Natural killer cell (primary cell): Measurements from ENCODE around the gene HERC6. TPM values are rescaled to one million over a fixed set of nuclear protein-coding genes. Genes with fewer than 3 reads are reported as not detected.

ENCODE experiments used
- ATAC-seq, 3 donors: fragments of 150-1000 bp in 2 of 3; fragments of 200-7000 bp in 1 of 3; cut with Tn5 transposase; 1 replicate in 1 of 3; 2 replicates in 2 of 3; pipeline ENCODE4 v1.10.0; 2021; ENCODE audit warnings: mild to moderate bottlenecking in 2 of 3, moderate library complexity in 2 of 3
- DNase-seq, 2 donors: peaks; one replicate each; pipeline versions ENCODE4 v3.0.0 to v3.0.0-alpha.2; 2013 to 2021; ENCODE audit warnings: mixed read lengths in 1 of 2
- H3K27ac ChIP-seq: one replicate; pipeline ENCODE4 v1.5.1; 2013; ENCODE audit warnings: mild to moderate bottlenecking, low read length
- H3K27me3 ChIP-seq: one replicate; pipeline ENCODE4 v1.6.1; 2013; ENCODE audit warnings: low read length; ENCODE audit not compliant: control insufficient read depth, insufficient read depth
- H3K36me3 ChIP-seq: one replicate; pipeline ENCODE4 v1.6.1; 2013; ENCODE audit warnings: low read length; ENCODE audit not compliant: control insufficient read depth, insufficient read depth
- H3K4me1 ChIP-seq: one replicate; pipeline ENCODE4 v1.6.1; 2013; ENCODE audit warnings: low read length; ENCODE audit not compliant: control insufficient read depth, insufficient read depth
- H3K4me3 ChIP-seq: one replicate; pipeline ENCODE4 v1.5.1; 2013; ENCODE audit warnings: low read length
- H3K9me3 ChIP-seq: one replicate; pipeline ENCODE4 v1.6.1; 2013; ENCODE audit warnings: low read length; ENCODE audit not compliant: control insufficient read depth, insufficient read depth
- H3K27ac Mint-ChIP-seq, 2 donors: one replicate each; pipeline ENCODE4 v1.8.0; 2022; ENCODE audit warnings: mild to moderate bottlenecking in 2 of 2, mixed read lengths in 2 of 2, moderate library complexity in 1 of 2
- H3K27me3 Mint-ChIP-seq, 2 donors: one replicate each; pipeline ENCODE4 v1.8.0; 2022; ENCODE audit warnings: low read depth in 2 of 2, mixed read lengths in 2 of 2
- H3K36me3 Mint-ChIP-seq: one replicate; pipeline ENCODE4 v1.8.0; 2022; ENCODE audit warnings: mixed read lengths
- H3K4me1 Mint-ChIP-seq, 2 donors: one replicate each; pipeline ENCODE4 v1.8.0; 2022; ENCODE audit warnings: mixed read lengths in 2 of 2
- H3K4me3 Mint-ChIP-seq: one replicate; pipeline ENCODE4 v1.8.0; 2022; ENCODE audit warnings: mild to moderate bottlenecking, moderate library complexity, mixed read lengths
- H3K9me3 Mint-ChIP-seq, 2 donors: one replicate each; pipeline ENCODE4 v1.8.0; 2022; ENCODE audit warnings: mixed read lengths in 2 of 2
- CTCF ChIP-seq: fragments of 200-600 bp; IDR thresholded peaks from one replicate; pipeline ENCODE4 v1.8.0; 2022; ENCODE audit warnings: antibody characterized with exemption
- WGBS: methylation state at CpG from one replicate; pipeline ENCODE4 v1.1.7; 2013; ENCODE audit warnings: missing lambda C conversion rate; ENCODE audit not compliant: insufficient coverage; 5-methylcytosine and 5-hydroxymethylcytosine counted together
- intact Hi-C: fragments of 100-400 bp; cut with micrococcal nuclease; formaldehyde crosslinking; loops from one replicate; pipeline ENCODE4 v1.14.2; 2022
- total RNA-seq, 4 donors: library from RNA; stranded (reverse); fragments of 120-200 nt in 1 of 4; gene quantifications; one replicate each; pipeline versions ENCODE4 v1.2.3 to v1.2.4, GENCODE V29; 2013 to 2022

The HERC6 gene
- total RNA-seq, 3 donors from 2014 or later (not counting 1 experiment from before 2014, with no cell fraction given): 8.3 to 18.0 (median 17.5) TPM

- H3K4me3 ChIP-seq: no peak overlapping the region
- ATAC-seq (no peak), DNase-seq (no peak)
- H3K27me3 ChIP-seq: no peaks in the 10 kb centered on the region
- intact Hi-C loops: no loop called here
- Mint-ChIP-seq H3K36me3 (no peaks in the 10 kb centered on the region), H3K9me3 (peaks cover 0 to 2% of the 10 kb centered on the region in 2 donors), H3K27me3 (no peaks in the 10 kb centered on the region), H3K27ac (no peak overlapping the region), H3K4me3 (no peak overlapping the region), H3K4me1 (no peaks in the 10 kb centered on the region)
- no peaks in the 10 kb centered on the region for H3K4me1 ChIP-seq
- H3K9me3 ChIP-seq: no peaks in the 10 kb centered on the region
- H3K36me3 ChIP-seq: no peaks in the 10 kb centered on the region
- TF ChIP-seq CTCF: no peak
- H3K27ac ChIP-seq: no peak overlapping the region
Observed at GRCh38 chr4:88449290-88449689, 70.6 kb downstream of the HERC6 start.

- TF ChIP-seq CTCF: no peak
- H3K36me3 Mint-ChIP-seq: no peaks in the 10 kb centered on the region
- no peak overlapping the region for H3K27ac Mint-ChIP-seq
- H3K4me1 Mint-ChIP-seq: peaks cover 5 to 7% of the 10 kb centered on the region in 2 donors
- ATAC-seq (no peak), DNase-seq (no peak)
- Histone ChIP-seq H3K27me3 (no peaks in the 10 kb centered on the region), H3K27ac (no peak overlapping the region), H3K4me3 (no peak overlapping the region), H3K4me1 (peaks cover 5% of the 10 kb centered on the region), H3K9me3 (no peaks in the 10 kb centered on the region), H3K36me3 (no peaks in the 10 kb centered on the region)
- intact Hi-C loops: loop anchor here (10.0 kb wide), 1 partner anchor 1446 kb away; no protein-coding TSS in a partner anchor
- H3K4me3 Mint-ChIP-seq: no peak overlapping the region
- 93% methylated on average over 2 of the region's 2 CpGs for WGBS
- no peaks in the 10 kb centered on the region for H3K27me3 Mint-ChIP-seq
- H3K9me3 Mint-ChIP-seq: peaks cover 0 to 2% of the 10 kb centered on the region in 2 donors
Observed at GRCh38 chr4:88451205-88451604, 72.6 kb downstream of the HERC6 start.

GRCh38 chr4:88452912-88453311 is 74.3 kb downstream of the HERC6 start:
- Mint-ChIP-seq H3K27me3 (no peaks in the 10 kb centered on the region), H3K9me3 (peaks cover 0 to 2% of the 10 kb centered on the region in 2 donors), H3K27ac (no peak overlapping the region), H3K36me3 (peaks cover 7% of the 10 kb centered on the region), H3K4me3 (no peak overlapping the region), H3K4me1 (peaks cover 16 to 22% of the 10 kb centered on the region in 2 donors)
- intact Hi-C loops: loop anchor here (10.0 kb wide), 1 partner anchor 1448 kb away; no protein-coding TSS in a partner anchor
- Histone ChIP-seq H3K27ac (no peak overlapping the region), H3K36me3 (no peaks in the 10 kb centered on the region), H3K9me3 (no peaks in the 10 kb centered on the region), H3K4me1 (peaks cover 11% of the 10 kb centered on the region), H3K4me3 (no peak overlapping the region), H3K27me3 (no peaks in the 10 kb centered on the region)
- WGBS: 90% methylated on average over 2 of the region's 2 CpGs
- ATAC-seq (no peak), DNase-seq (no peak)
- no peak for TF ChIP-seq CTCF
